ENCODE results near the gene RNPS1. TPM values are rescaled to one million over a fixed set of nuclear protein-coding genes. Genes with fewer than 3 reads are reported as not detected.

RNPS1 gene, protein sequence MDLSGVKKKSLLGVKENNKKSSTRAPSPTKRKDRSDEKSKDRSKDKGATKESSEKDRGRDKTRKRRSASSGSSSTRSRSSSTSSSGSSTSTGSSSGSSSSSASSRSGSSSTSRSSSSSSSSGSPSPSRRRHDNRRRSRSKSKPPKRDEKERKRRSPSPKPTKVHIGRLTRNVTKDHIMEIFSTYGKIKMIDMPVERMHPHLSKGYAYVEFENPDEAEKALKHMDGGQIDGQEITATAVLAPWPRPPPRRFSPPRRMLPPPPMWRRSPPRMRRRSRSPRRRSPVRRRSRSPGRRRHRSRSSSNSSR
- total RNA-seq = 231 and 305 TPM in 2 replicates

DNA sequence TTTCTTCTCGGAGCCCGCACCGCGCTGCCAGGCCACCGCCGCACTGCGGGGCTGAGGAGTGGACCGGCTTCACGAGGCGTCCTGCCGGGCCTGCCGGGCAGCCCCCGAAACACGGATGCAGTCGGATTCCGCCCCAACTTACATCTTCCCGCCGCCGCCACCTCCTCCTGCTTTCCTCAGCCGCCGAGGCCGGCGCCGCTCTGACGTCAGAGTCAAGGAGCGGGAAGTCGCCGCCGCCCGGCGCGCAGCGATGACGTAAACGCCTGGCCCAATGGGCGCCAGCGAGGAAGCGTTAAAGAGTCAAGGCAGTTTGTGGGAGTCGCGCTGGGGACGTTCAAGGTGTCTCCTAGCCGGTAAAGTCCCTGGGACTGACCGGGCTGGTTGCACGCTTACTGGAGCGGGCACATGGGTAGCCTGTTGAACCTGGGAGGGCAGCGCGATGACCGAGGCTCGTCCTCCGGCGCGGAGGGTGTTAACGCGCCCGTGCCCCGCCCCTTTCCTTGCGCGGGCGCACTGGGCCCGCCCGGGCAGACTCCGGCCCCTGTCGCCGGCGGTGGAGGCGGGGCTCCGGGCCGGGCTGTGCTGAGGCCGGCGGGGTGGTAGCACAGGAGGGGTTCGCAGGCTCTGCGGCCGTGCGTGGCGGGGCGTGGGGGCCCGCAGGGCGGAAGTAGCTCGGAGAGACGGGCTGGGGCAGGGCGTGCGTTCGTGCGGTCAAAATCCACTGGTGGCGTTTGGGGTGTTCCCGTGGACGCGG is at the start of gene RNPS1:
TSS of gene RNPS1 (minus strand) at position 214 of the 754 bp plus-strand sequence. CDS start 3,483 bp downstream, outside the sequence.
- DNase-seq (ENCODE audit: low read depth) = peak; percentile 59
- peak within 1 kb of the TSS; percentile 91 for H3K4me3 ChIP-seq (ENCODE audit: low read depth, low read length)
- TF ChIP-seq, protein P1, sequence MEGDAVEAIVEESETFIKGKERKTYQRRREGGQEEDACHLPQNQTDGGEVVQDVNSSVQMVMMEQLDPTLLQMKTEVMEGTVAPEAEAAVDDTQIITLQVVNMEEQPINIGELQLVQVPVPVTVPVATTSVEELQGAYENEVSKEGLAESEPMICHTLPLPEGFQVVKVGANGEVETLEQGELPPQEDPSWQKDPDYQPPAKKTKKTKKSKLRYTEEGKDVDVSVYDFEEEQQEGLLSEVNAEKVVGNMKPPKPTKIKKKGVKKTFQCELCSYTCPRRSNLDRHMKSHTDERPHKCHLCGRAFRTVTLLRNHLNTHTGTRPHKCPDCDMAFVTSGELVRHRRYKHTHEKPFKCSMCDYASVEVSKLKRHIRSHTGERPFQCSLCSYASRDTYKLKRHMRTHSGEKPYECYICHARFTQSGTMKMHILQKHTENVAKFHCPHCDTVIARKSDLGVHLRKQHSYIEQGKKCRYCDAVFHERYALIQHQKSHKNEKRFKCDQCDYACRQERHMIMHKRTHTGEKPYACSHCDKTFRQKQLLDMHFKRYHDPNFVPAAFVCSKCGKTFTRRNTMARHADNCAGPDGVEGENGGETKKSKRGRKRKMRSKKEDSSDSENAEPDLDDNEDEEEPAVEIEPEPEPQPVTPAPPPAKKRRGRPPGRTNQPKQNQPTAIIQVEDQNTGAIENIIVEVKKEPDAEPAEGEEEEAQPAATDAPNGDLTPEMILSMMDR (conservative IDR thresholded peaks at IDR 0.05; ENCODE audit: low read depth, low read length) = no peak

DNA sequence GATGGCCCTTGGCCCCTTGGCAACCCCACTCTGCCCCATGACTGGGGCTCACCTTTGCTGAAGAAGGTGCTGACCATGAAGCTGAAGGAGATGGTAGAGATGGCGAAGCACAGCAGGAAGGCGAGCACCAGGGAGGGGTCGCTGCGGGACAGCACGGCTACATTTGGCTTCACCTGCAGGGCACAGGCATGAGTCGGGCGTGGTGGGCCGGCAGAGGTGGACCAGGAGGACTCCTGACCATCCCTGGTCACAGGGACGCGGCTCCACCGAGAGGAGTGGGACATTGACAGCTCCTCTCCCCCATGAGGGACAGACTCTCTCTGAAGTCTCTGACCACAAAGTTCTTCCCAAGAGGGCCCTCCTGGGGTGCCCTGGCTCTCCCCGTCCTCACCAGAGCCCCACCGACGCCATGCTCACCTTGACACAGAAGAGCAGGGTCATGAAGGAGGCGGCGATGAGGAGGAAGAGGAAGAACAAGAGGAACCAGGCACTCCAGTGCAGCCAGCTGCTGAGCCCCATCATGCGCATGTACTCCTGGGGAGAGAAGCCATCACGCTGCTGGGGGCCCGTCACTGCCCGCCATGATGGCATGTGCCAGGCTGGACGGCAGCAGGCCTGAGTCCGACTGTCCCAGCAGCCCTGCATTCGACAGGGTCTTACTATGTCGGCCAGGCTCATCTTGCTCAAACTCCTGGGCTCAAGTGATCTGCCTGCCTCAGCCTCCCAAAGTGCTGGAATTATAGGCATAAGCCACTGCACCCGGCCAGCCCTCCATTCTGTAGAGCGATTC is 49.5 kb upstream of the RNPS1 start:
- TF ChIP-seq, protein P1 (conservative IDR thresholded peaks at IDR 0.05; ENCODE audit: low read depth, low read length) = no peak
- H3K4me3 ChIP-seq (ENCODE audit: low read depth, low read length) = no peak overlapping the region
- no peak for DNase-seq (ENCODE audit: low read depth)

DNA sequence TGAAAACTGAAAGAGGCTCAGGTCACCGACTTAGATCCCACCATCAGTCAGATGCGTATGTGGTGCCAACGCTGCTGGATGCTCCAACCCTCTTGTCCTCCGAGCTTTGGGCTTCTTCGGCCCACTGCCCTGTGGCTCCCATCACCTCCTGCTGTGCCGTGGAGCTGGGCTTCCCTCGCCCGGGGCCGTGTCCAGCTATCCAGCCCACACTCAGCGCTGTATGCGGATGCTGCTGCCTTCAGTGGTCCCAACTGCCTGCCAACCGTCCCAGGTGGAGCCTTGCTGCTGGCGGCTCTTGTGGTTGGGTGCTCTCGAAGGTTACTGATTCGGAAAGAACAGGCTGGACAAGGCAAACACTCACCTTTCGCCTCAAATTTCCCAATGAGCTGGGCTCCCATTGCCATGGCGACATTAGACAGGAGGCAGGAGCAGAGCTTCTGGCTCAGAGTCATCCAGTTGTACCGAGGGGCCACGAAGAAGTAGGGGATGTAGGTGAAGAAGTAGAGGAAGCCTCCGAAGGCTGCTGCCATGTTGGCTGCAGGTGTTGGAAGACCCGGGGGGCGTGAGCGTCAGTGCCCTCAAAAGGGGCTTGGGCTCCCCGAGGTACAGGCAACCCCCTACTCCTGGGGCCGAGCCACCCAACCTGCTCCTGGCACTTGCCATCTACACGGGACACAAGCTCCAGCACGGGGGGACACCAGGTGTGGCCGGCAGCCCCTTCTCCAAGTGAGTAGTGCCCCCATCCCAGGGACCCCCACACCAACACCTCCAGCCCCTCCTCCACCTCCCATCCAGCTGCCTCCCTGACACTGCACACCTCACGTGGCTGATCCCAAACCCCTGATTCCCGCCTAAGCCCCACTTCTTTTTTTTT is 40.4 kb upstream of the RNPS1 start:
- H3K4me3 ChIP-seq (ENCODE audit: low read depth, low read length) = no peak overlapping the region
- no peak for DNase-seq (ENCODE audit: low read depth)

DNA sequence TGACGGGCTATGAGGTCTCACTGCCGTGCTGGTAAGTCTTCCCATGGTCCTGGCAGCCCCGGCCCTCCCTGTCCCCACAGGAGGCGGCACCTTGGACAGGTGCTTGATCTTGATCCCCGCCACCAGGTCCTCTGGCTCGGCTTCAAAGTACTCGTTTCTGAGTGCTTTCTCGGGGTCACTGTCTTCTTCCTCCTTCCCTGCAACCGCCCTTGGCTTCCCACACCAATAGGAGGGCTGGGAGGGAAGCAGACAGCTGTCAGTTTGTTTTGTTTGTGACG is 31.9 kb upstream of the RNPS1 start:
- H3K4me3 ChIP-seq (ENCODE audit: low read depth, low read length) = no peak overlapping the region
- DNase-seq (ENCODE audit: low read depth) = no peak
- TF ChIP-seq, protein P1 (conservative IDR thresholded peaks at IDR 0.05; ENCODE audit: low read depth, low read length) = no peak

More for the DNA sequence above, 40.4 kb upstream of the RNPS1 start:
- TF ChIP-seq, protein P1 (conservative IDR thresholded peaks at IDR 0.05; ENCODE audit: low read depth, low read length) = no peak

DNA sequence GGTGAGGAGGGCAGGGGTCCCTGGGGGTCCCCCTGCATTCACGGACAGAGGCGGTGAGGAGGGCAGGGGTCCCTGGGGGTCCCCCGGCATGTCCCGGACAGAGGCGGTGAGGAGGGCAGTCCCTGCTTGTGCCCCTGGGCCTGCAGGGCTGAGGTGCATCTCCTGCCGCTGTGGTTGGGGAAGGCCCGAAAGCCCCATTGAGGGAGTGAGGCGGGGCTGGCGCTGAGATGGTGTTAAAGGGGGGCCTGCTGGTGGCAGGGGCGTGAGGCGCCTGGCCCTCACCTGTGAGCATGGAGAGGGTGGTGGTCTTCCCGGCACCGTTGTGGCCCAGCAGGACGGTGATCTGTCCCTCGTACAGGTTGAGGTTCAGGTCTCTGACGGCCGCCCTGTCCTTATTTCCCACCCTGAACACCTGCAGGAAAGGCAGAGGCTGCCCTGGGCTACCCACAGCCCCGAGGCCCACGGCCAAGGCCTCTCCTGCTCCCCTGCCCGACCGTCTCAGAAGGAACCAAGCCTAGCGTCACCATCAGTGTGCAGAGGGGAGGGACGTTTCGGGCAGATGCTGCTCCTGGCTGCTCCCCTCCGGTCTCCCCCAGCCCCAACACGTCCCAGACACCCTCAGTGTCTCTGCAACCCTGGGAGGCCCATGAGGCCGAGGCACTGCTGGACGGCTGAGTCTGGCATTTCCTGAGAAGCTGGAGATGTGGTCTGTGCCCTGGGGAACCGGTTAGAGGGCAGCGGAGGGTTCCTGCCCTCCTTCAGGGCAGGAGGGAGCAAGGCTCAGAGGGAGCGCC is 31.4 kb upstream of the RNPS1 start:
- TF ChIP-seq, protein P1 (conservative IDR thresholded peaks at IDR 0.05; ENCODE audit: low read depth, low read length) = no peak
- H3K4me3 ChIP-seq (ENCODE audit: low read depth, low read length) = no peak overlapping the region
- DNase-seq (ENCODE audit: low read depth) = no peak

DNA sequence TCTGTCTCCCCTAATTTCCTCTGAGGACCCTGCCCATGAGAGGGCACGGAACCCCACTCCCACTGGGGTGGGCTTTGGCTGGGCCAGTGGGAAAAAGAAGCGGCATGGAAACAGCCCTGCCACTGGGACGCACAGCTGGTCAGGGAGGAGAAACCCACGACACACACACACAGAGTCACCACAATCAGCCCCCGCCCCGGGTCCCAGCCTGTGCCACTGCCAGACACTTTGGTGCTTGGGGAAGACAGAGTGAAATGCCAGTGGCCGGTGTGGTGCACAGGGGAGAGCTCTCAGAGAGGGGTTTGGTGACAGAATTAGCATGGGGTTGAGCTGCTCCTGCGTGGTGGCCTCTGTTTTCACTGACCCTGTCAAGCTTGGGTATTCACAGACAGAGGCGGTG is 30.7 kb upstream of the RNPS1 start:
- H3K4me3 ChIP-seq (ENCODE audit: low read depth, low read length) = no peak overlapping the region
- TF ChIP-seq, protein P1 (conservative IDR thresholded peaks at IDR 0.05; ENCODE audit: low read depth, low read length) = no peak
- no peak for DNase-seq (ENCODE audit: low read depth)

Measured in epithelial cell of proximal tubule (primary cell).